ENCODE results near the gene ADIPOQ. TPM values are rescaled to one million over a fixed set of nuclear protein-coding genes. Genes with fewer than 3 reads are reported as not detected.

ADIPOQ gene
- total and polyA plus RNA-seq, 2 donors (not counting 1 experiment from before 2014, with no cell fraction given): not detected

GRCh38 chr3:186844908-186845307, 2.4 kb downstream of the ADIPOQ start:
- Histone ChIP-seq H3K4me2 (replicated peaks; ENCODE audit: low read depth, low read length, poor library complexity, severe bottlenecking) (no peak overlapping the region), H3K4me3 (ENCODE audit: control extremely low read depth in 1 of 5, extremely low read depth in 1 of 5, insufficient read depth in 1 of 5, low read depth in 2 of 5, low read length in 4 of 5) (no peak overlapping the region), H3K4me1 (ENCODE audit: control insufficient read depth in 2 of 2, insufficient read depth in 2 of 2, low read length in 2 of 2) (peaks cover 5 to 7% of the 10 kb centered on the region in 2 donors), H3K27me3 (replicated peaks in 1 of 4; ENCODE audit: control extremely low read depth in 1 of 4, control insufficient read depth in 3 of 4, insufficient read depth in 4 of 4, low read length in 3 of 4) (no peaks in the 10 kb centered on the region), H3K9ac (ENCODE audit: low read length) (no peak overlapping the region), H2AFZ (ENCODE audit: insufficient read depth, low read depth, low read length, poor library complexity, severe bottlenecking) (no peak overlapping the region), H3K79me2 (ENCODE audit: control insufficient read depth, insufficient read depth, low read length) (peaks cover 13% of the 10 kb centered on the region), H4K20me1 (ENCODE audit: control insufficient read depth, insufficient read depth, low read length, poor library complexity, severe bottlenecking) (no peaks in the 10 kb centered on the region), H3K36me3 (replicated peaks in 1 of 2; ENCODE audit: control extremely low read depth in 1 of 2, control insufficient read depth in 1 of 2, extremely low read depth in 1 of 2, insufficient read depth in 2 of 2, low read length in 1 of 2) (no peaks in the 10 kb centered on the region), H3K9me3 (ENCODE audit: control extremely low read depth in 1 of 3, control insufficient read depth in 2 of 3, insufficient read depth in 1 of 3, low read length in 2 of 3) (no peaks in the 10 kb centered on the region), H3K27ac (ENCODE audit: low read length in 2 of 2) (no peak overlapping the region)
- ChIA-PET CTCF (interaction anchor here (1.6 to 9.6 kb wide), 2 partner anchors 268 to 318 kb away, joined by 6 to 215 read pairs; no protein-coding TSS in a partner anchor), POLR2A (no interaction called here)
- intact Hi-C loops (cut with micrococcal nuclease): loop anchor here (5.0 kb wide), 1 partner anchor 157 kb away; no protein-coding TSS in a partner anchor
- ATAC-seq (ENCODE audit: low read depth) (no peak), DNase-seq (no peak)
- Mint-ChIP-seq H3K9me3 (ENCODE audit: insufficient read depth) (no peaks in the 10 kb centered on the region), H3K4me1 (peaks cover 4% of the 10 kb centered on the region), H3K27me3 (peaks cover 19% of the 10 kb centered on the region), H3K27ac (no peak overlapping the region), H3K4me3 (no peak overlapping the region)
- TF ChIP-seq EZH2 (IDR thresholded peaks at IDR 0.05; ENCODE audit: borderline replicate concordance, insufficient read depth, low read depth, low read length, poor library complexity, severe bottlenecking) (no peak), CTCF (IDR thresholded peaks at IDR 0.05) (no peak)
- 85% methylated on average over 10 of the region's 11 CpGs for WGBS (ENCODE audit: insufficient coverage)

- H3K4me3 Mint-ChIP-seq: no peak overlapping the region
- no peak for DNase-seq
- Histone ChIP-seq H2AFZ (ENCODE audit: insufficient read depth, low read depth, low read length, poor library complexity, severe bottlenecking) (no peak overlapping the region), H3K27ac (ENCODE audit: low read length in 2 of 2) (no peak overlapping the region), H3K27me3 (replicated peaks in 1 of 4; ENCODE audit: control extremely low read depth in 1 of 4, control insufficient read depth in 3 of 4, insufficient read depth in 4 of 4, low read length in 3 of 4) (no peaks in the 10 kb centered on the region), H4K20me1 (ENCODE audit: control insufficient read depth, insufficient read depth, low read length, poor library complexity, severe bottlenecking) (no peaks in the 10 kb centered on the region), H3K79me2 (ENCODE audit: control insufficient read depth, insufficient read depth, low read length) (peaks cover 13% of the 10 kb centered on the region), H3K9ac (ENCODE audit: low read length) (no peak overlapping the region), H3K4me1 (ENCODE audit: control insufficient read depth in 2 of 2, insufficient read depth in 2 of 2, low read length in 2 of 2) (peaks cover 5 to 7% of the 10 kb centered on the region in 2 donors), H3K36me3 (replicated peaks in 1 of 2; ENCODE audit: control extremely low read depth in 1 of 2, control insufficient read depth in 1 of 2, extremely low read depth in 1 of 2, insufficient read depth in 2 of 2, low read length in 1 of 2) (no peaks in the 10 kb centered on the region), H3K9me3 (ENCODE audit: control extremely low read depth in 1 of 3, control insufficient read depth in 2 of 3, insufficient read depth in 1 of 3, low read length in 2 of 3) (no peaks in the 10 kb centered on the region), H3K4me2 (replicated peaks; ENCODE audit: low read depth, low read length, poor library complexity, severe bottlenecking) (no peak overlapping the region), H3K4me3 (ENCODE audit: control extremely low read depth in 1 of 5, extremely low read depth in 1 of 5, insufficient read depth in 1 of 5, low read depth in 2 of 5, low read length in 4 of 5) (no peak overlapping the region)
- no peak overlapping the region for H3K27ac Mint-ChIP-seq
- ChIA-PET POLR2A (no interaction called here), CTCF (interaction anchor here (1.6 to 9.6 kb wide), 2 partner anchors 268 to 317 kb away, joined by 6 to 215 read pairs; no protein-coding TSS in a partner anchor)
- H3K27me3 Mint-ChIP-seq: peaks cover 19% of the 10 kb centered on the region
- no peaks in the 10 kb centered on the region for H3K9me3 Mint-ChIP-seq (ENCODE audit: insufficient read depth)
- TF ChIP-seq EZH2 (IDR thresholded peaks at IDR 0.05; ENCODE audit: borderline replicate concordance, insufficient read depth, low read depth, low read length, poor library complexity, severe bottlenecking): no peak
- TF ChIP-seq CTCF (IDR thresholded peaks at IDR 0.05): no peak
- WGBS (ENCODE audit: insufficient coverage): 85% methylated on average over 4 of the region's 10 CpGs
- intact Hi-C loops (cut with micrococcal nuclease): loop anchor here (5.0 kb wide), 1 partner anchor 157 kb away; no protein-coding TSS in a partner anchor
- ATAC-seq (ENCODE audit: low read depth): no peak
- H3K4me1 Mint-ChIP-seq: peaks cover 4% of the 10 kb centered on the region
Measured at GRCh38 chr3:186845756-186846155, 3.2 kb downstream of the ADIPOQ start.

All from B cell (primary cell).